ENCODE results near the gene TMED4.
"Not testable (repeated sequence)": the region's sequence is repeated elsewhere in the genome, so short reads cannot be mapped to it uniquely, and the experiment has no call there.

Gene TMED4

DNA sequence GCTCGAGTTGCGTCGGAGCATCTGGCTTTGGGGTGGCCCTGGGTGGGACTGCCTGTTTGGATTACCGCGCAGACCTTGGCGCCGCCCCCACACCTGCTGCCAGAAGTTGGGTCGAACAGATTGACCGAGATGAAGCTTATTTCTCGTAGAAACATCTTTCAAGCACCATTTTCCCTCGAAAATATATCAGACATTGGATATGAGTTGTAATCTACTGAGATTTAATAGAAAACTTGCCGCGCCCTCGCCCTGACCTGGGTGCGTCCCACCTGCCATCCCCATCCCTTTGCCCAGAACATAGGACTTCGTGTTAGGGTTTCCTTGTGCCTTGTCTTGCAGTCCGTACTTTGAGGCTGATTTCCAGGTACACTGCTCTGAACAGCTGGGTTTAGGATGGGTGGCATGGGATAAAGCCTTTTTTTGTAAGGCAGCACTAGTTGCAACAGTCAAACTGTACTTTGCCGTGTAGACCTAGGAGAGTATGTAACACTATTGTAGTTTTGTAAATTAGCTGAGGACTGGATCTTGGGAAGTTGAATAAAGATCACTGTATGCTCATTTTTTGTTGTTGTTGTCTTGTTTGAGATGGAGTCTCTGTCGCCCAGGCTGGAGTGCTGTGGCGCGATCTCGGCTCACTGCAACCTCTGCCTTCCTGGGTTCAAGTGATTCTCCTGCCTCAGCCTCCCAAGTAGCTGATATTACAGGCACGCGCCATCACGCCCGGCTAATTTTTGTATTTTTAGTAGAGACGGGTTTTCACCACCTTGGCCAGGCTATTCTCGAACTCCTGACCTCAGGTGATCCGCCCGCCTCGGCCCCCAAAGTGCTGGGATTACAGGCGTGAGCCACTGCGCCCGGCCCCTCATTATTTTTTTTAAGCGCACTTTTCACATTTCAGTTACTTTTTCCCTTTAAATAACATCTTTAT lies 25.4 kb upstream of the TMED4 start:
- Histone ChIP-seq H3K4me3 (ENCODE audit: insufficient read depth, low read depth, low read length, poor library complexity, severe bottlenecking) (peak overlapping the region; percentile 56), H3K9me3 (ENCODE audit: control insufficient read depth, low read length) (no peaks in the 10 kb centered on the region), H3K27ac (ENCODE audit: insufficient read depth, low read length, poor library complexity, severe bottlenecking) (peak overlapping the region; percentile 95), H3K36me3 (ENCODE audit: control insufficient read depth, insufficient read depth, low read length) (no peaks in the 10 kb centered on the region), H3K4me1 (ENCODE audit: control insufficient read depth, insufficient read depth, low read length, poor library complexity, severe bottlenecking) (peaks cover 18% of the 10 kb centered on the region), H3K27me3 (replicated peaks; ENCODE audit: control insufficient read depth, insufficient read depth, low read length, poor library complexity, severe bottlenecking) (no peaks in the 10 kb centered on the region)
- no peak for DNase-seq

- peak within 1 kb of the TSS; percentile 56 for H3K4me3 ChIP-seq (ENCODE audit: insufficient read depth, low read depth, low read length, poor library complexity, severe bottlenecking)
- DNase-seq, result peak; percentile 97 to 99 (median 97)
- H3K27me3 ChIP-seq (replicated peaks; ENCODE audit: control insufficient read depth, insufficient read depth, low read length, poor library complexity, severe bottlenecking), result no peaks in the 10 kb centered on the region
- no peaks in the 10 kb centered on the region for H3K9me3 ChIP-seq (ENCODE audit: control insufficient read depth, low read length)
- no peaks in the 10 kb centered on the region for H3K36me3 ChIP-seq (ENCODE audit: control insufficient read depth, insufficient read depth, low read length)
- peaks cover 18% of the 10 kb centered on the region for H3K4me1 ChIP-seq (ENCODE audit: control insufficient read depth, insufficient read depth, low read length, poor library complexity, severe bottlenecking)
- H3K27ac ChIP-seq (ENCODE audit: insufficient read depth, low read length, poor library complexity, severe bottlenecking), result peak within 1 kb of the TSS; percentile 95
Observed at GRCh38 chr7:44606341-44607140, 24.5 kb upstream of the TMED4 start, which contains the start of gene OGDH. Gene OGDH, plus strand, starts transcription at chr7:44606627. Its CDS starts 17,717 bp downstream, at chr7:44624344.

DNA sequence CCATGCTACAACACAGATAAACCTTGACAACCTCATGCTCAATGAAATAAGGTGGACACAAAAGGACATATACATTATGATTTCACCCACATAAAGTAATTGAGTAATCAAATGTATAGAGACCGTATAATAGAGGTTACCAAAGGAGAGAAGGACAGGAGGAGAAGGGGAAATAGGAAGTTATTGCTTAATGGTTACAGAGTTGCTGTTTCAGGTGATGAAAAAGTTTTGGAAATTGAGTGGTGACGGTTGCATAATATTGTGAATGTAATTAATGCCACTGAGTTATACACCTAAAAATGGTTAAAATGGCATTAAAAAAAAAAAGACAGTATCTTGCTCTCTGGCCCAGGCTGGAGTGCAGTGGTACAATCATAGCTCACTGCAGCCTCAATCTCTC lies 22.9 kb upstream of the TMED4 start:
- Histone ChIP-seq H3K27ac (ENCODE audit: insufficient read depth, low read length, poor library complexity, severe bottlenecking) (no peak overlapping the region), H3K4me3 (ENCODE audit: insufficient read depth, low read depth, low read length, poor library complexity, severe bottlenecking) (no peak overlapping the region), H3K9me3 (ENCODE audit: control insufficient read depth, low read length) (no peaks in the 10 kb centered on the region), H3K4me1 (ENCODE audit: control insufficient read depth, insufficient read depth, low read length, poor library complexity, severe bottlenecking) (peaks cover 18% of the 10 kb centered on the region), H3K27me3 (replicated peaks; ENCODE audit: control insufficient read depth, insufficient read depth, low read length, poor library complexity, severe bottlenecking) (no peaks in the 10 kb centered on the region), H3K36me3 (ENCODE audit: control insufficient read depth, insufficient read depth, low read length) (no peaks in the 10 kb centered on the region)
- DNase-seq, result no peak

GRCh38 chr7:44603193-44603592 lies 21.2 kb upstream of the TMED4 start:
- peaks cover 12% of the 10 kb centered on the region for H3K4me1 ChIP-seq (ENCODE audit: control insufficient read depth, insufficient read depth, low read length, poor library complexity, severe bottlenecking)

GRCh38 chr7:44602576-44602910 lies 20.5 kb upstream of the TMED4 start:
- H3K4me3 ChIP-seq (ENCODE audit: insufficient read depth, low read depth, low read length, poor library complexity, severe bottlenecking), result no peak overlapping the region
- no peaks in the 10 kb centered on the region for H3K36me3 ChIP-seq (ENCODE audit: control insufficient read depth, insufficient read depth, low read length)
- no peak for DNase-seq
- H3K27me3 ChIP-seq (replicated peaks; ENCODE audit: control insufficient read depth, insufficient read depth, low read length, poor library complexity, severe bottlenecking), result no peaks in the 10 kb centered on the region
- H3K4me1 ChIP-seq (ENCODE audit: control insufficient read depth, insufficient read depth, low read length, poor library complexity, severe bottlenecking), result peaks cover 9% of the 10 kb centered on the region
- H3K9me3 ChIP-seq (ENCODE audit: control insufficient read depth, low read length), result no peaks in the 10 kb centered on the region
- H3K27ac ChIP-seq (ENCODE audit: insufficient read depth, low read length, poor library complexity, severe bottlenecking), result no peak overlapping the region

More at GRCh38 chr7:44603193-44603592, 21.2 kb upstream of the TMED4 start:
- Histone ChIP-seq H3K9me3 (ENCODE audit: control insufficient read depth, low read length) (no peaks in the 10 kb centered on the region), H3K27me3 (replicated peaks; ENCODE audit: control insufficient read depth, insufficient read depth, low read length, poor library complexity, severe bottlenecking) (no peaks in the 10 kb centered on the region), H3K27ac (ENCODE audit: insufficient read depth, low read length, poor library complexity, severe bottlenecking) (no peak overlapping the region), H3K4me3 (ENCODE audit: insufficient read depth, low read depth, low read length, poor library complexity, severe bottlenecking) (no peak overlapping the region), H3K36me3 (ENCODE audit: control insufficient read depth, insufficient read depth, low read length) (no peaks in the 10 kb centered on the region)
- DNase-seq, result no peak

- DNase-seq, result no peak
- no peaks in the 10 kb centered on the region for H3K36me3 ChIP-seq (ENCODE audit: control insufficient read depth, insufficient read depth, low read length)
- no peak overlapping the region for H3K27ac ChIP-seq (ENCODE audit: insufficient read depth, low read length, poor library complexity, severe bottlenecking)
- no peaks in the 10 kb centered on the region for H3K9me3 ChIP-seq (ENCODE audit: control insufficient read depth, low read length)
- no peaks in the 10 kb centered on the region for H3K27me3 ChIP-seq (replicated peaks; ENCODE audit: control insufficient read depth, insufficient read depth, low read length, poor library complexity, severe bottlenecking)
- no peak overlapping the region for H3K4me3 ChIP-seq (ENCODE audit: insufficient read depth, low read depth, low read length, poor library complexity, severe bottlenecking)
- no peaks in the 10 kb centered on the region for H3K4me1 ChIP-seq (ENCODE audit: control insufficient read depth, insufficient read depth, low read length, poor library complexity, severe bottlenecking)
Observed at GRCh38 chr7:44599222-44599621, 17.2 kb upstream of the TMED4 start.

DNA sequence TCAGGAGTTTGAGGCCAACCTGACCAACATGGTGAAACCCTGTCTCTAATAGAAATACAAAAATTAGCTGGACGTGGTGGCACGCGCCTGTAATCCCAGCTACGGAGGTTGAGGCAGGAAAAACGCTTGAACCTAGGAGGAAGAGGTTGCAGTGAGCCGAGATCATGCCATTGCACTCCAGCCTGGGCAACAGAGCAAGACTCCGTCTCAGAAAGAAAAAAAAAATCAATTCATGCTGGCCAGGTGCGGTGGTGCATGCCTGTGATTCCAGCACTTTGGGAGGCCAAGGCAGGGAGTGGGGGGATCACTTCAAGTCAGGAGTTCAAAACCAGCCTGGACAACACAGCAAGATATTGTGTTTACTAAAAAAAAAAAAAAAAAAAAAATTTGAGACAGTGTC lies 15.2 kb upstream of the TMED4 start:
- H3K36me3 ChIP-seq (ENCODE audit: control insufficient read depth, insufficient read depth, low read length); H3K27ac ChIP-seq (ENCODE audit: insufficient read depth, low read length, poor library complexity, severe bottlenecking); H3K27me3 ChIP-seq (replicated peaks; ENCODE audit: control insufficient read depth, insufficient read depth, low read length, poor library complexity, severe bottlenecking); H3K4me3 ChIP-seq (ENCODE audit: insufficient read depth, low read depth, low read length, poor library complexity, severe bottlenecking); H3K9me3 ChIP-seq (ENCODE audit: control insufficient read depth, low read length); H3K4me1 ChIP-seq (ENCODE audit: control insufficient read depth, insufficient read depth, low read length, poor library complexity, severe bottlenecking); DNase-seq: not testable (repeated sequence)

GRCh38 chr7:44595934-44596635 lies 14.1 kb upstream of the TMED4 start:
- no peaks in the 10 kb centered on the region for H3K36me3 ChIP-seq (ENCODE audit: control insufficient read depth, insufficient read depth, low read length)

GRCh38 chr7:44590910-44591309 lies 8.9 kb upstream of the TMED4 start:
- H3K4me3 ChIP-seq (ENCODE audit: insufficient read depth, low read depth, low read length, poor library complexity, severe bottlenecking), result no peak overlapping the region

More at GRCh38 chr7:44595934-44596635, 14.1 kb upstream of the TMED4 start:
- DNase-seq, result no peak
- no peaks in the 10 kb centered on the region for H3K27me3 ChIP-seq (replicated peaks; ENCODE audit: control insufficient read depth, insufficient read depth, low read length, poor library complexity, severe bottlenecking)
- H3K4me1 ChIP-seq (ENCODE audit: control insufficient read depth, insufficient read depth, low read length, poor library complexity, severe bottlenecking), result no peaks in the 10 kb centered on the region
- H3K4me3 ChIP-seq (ENCODE audit: insufficient read depth, low read depth, low read length, poor library complexity, severe bottlenecking), result no peak overlapping the region
- no peaks in the 10 kb centered on the region for H3K9me3 ChIP-seq (ENCODE audit: control insufficient read depth, low read length)
- no peak overlapping the region for H3K27ac ChIP-seq (ENCODE audit: insufficient read depth, low read length, poor library complexity, severe bottlenecking)

More at GRCh38 chr7:44590910-44591309, 8.9 kb upstream of the TMED4 start:
- Histone ChIP-seq H3K4me1 (ENCODE audit: control insufficient read depth, insufficient read depth, low read length, poor library complexity, severe bottlenecking) (no peaks in the 10 kb centered on the region), H3K27me3 (replicated peaks; ENCODE audit: control insufficient read depth, insufficient read depth, low read length, poor library complexity, severe bottlenecking) (no peaks in the 10 kb centered on the region), H3K36me3 (ENCODE audit: control insufficient read depth, insufficient read depth, low read length) (no peaks in the 10 kb centered on the region), H3K27ac (ENCODE audit: insufficient read depth, low read length, poor library complexity, severe bottlenecking) (no peak overlapping the region), H3K9me3 (ENCODE audit: control insufficient read depth, low read length) (no peaks in the 10 kb centered on the region)
- DNase-seq, result no peak

Measured in effector memory CD4-positive, alpha-beta T cell (primary cell).